GM12878 (cell line): ENCODE measurements around the gene VMAC. TPM values are rescaled to one million over a fixed set of nuclear protein-coding genes. Genes with fewer than 3 reads are reported as not detected.

Experiments
- ATAC-seq: fragments of 200-7000 bp; cut with Tn5 transposase; 3 replicates; pipeline ENCODE4 v1.9.1; 2020; ENCODE audit warnings: mild to moderate bottlenecking, moderate library complexity
- BruUV-seq: library from RNA; stranded (reverse); fragments of 400-500 nt; replicated peaks from 2 replicates; lab custom pipeline; 2021; lab: Mats Ljungman, UMichigan
- CTCF ChIA-PET: fragments of 300-600 bp; sonication (Branson Sonifier 250); formaldehyde crosslinking; extraction: SDS; loops from one replicate; lab custom pipeline; 2021; ENCODE audit warnings: inconsistent platforms; lab: Yijun Ruan, JAX
- POLR2A ChIA-PET: fragments of 350-600 bp; formaldehyde crosslinking; extraction: SDS; loops from one replicate; lab custom pipeline; 2021; ENCODE audit warnings: inconsistent platforms; lab: Charles Lee
- RAD21 ChIA-PET: fragments of 300-600 bp; sonication (Branson Sonifier 250); formaldehyde crosslinking; loops from one replicate; lab custom pipeline; 2023; ENCODE audit warnings: antibody characterized with exemption; ENCODE audit not compliant: unreplicated experiment; lab: Charles Lee
- SMC1A ChIA-PET: fragments of 300-600 bp; sonication (Branson Sonifier 250); formaldehyde crosslinking; loops from one replicate; lab custom pipeline; 2023; ENCODE audit not compliant: unreplicated experiment, uncharacterized antibody; lab: Charles Lee
- DNase-seq: peaks from one replicate; pipeline ENCODE4 v3.0.0-alpha.2; 2011; ENCODE audit warnings: low read depth, low spot score
- FAIRE-seq: peaks from 3 replicates; lab custom pipeline; 2011; peaks lifted over from hg19 to GRCh38; lab: Jason Lieb, UNC
- H2AFZ ChIP-seq: 2 replicates; pipeline ENCODE4 v1.6.0; 2011; ENCODE audit warnings: low read depth, low read length, control low read depth; ENCODE audit not compliant: control insufficient read depth
- H3K27ac ChIP-seq: 2 replicates; pipeline ENCODE4 v1.5.1; 2011; ENCODE audit warnings: control low read depth; ENCODE audit not compliant: control insufficient read depth, insufficient read depth
- H3K27me3 ChIP-seq, 2 experiments: replicated peaks in 1 of 2; 2 replicates each; pipeline versions ENCODE4 v1.6.0 to v1.6.1; 2011; ENCODE audit warnings: low read length in 1 of 2; ENCODE audit not compliant: control insufficient read depth in 2 of 2, insufficient read depth in 2 of 2
- H3K36me3 ChIP-seq, 2 experiments: 2 replicates each; pipeline ENCODE4 v1.5.1; 2011; ENCODE audit warnings: low read length in 1 of 2; ENCODE audit not compliant: control insufficient read depth in 2 of 2, insufficient read depth in 2 of 2
- H3K4me1 ChIP-seq: 2 replicates; pipeline ENCODE4 v1.6.1; 2011; ENCODE audit warnings: mild to moderate bottlenecking, low read length, moderate library complexity, mixed read lengths; ENCODE audit not compliant: control insufficient read depth, insufficient read depth
- H3K4me2 ChIP-seq: 2 replicates; pipeline ENCODE4 v1.6.0; 2011; ENCODE audit warnings: control low read depth; ENCODE audit not compliant: control insufficient read depth, insufficient read depth
- H3K4me3 ChIP-seq: fragments of 200-600 bp; sonication (generic); 2 replicates; pipeline ENCODE4 v1.5.1; 2016
- H3K79me2 ChIP-seq: 2 replicates; pipeline ENCODE4 v1.6.0; 2011; ENCODE audit warnings: low read length; ENCODE audit not compliant: control insufficient read depth, insufficient read depth
- H3K9ac ChIP-seq: 2 replicates; pipeline ENCODE4 v1.8.0; 2011; ENCODE audit warnings: low read length, control low read depth, mixed read lengths; ENCODE audit not compliant: control insufficient read depth, insufficient read depth
- H3K9me3 ChIP-seq: replicated peaks from 3 replicates; pipeline ENCODE4 v1.5.1; 2011; ENCODE audit warnings: mild to moderate bottlenecking, low read length; ENCODE audit not compliant: control insufficient read depth, insufficient read depth
- H4K20me1 ChIP-seq: 2 replicates; pipeline ENCODE4 v1.6.0; 2011; ENCODE audit not compliant: control insufficient read depth, insufficient read depth
- CHD2 ChIP-seq: IDR thresholded peaks from 2 replicates; pipeline ENCODE4 v1.6.1; 2011; ENCODE audit warnings: low read depth, low read length, improper control_type of control experiment, borderline replicate concordance
- CHD4 ChIP-seq: fragments of 200-600 bp; sonication (generic); IDR thresholded peaks from 2 replicates; pipeline ENCODE4 v1.6.1; 2016; ENCODE audit warnings: mild to moderate bottlenecking
- CREB1 ChIP-seq: IDR thresholded peaks from 2 replicates; pipeline ENCODE4 v1.6.1; 2012; ENCODE audit warnings: low read depth, mild to moderate bottlenecking, inconsistent platforms
- FOXM1 ChIP-seq: IDR thresholded peaks from 2 replicates; pipeline ENCODE4 v1.6.1; 2012; ENCODE audit warnings: low read depth, mild to moderate bottlenecking, inconsistent platforms, low read length, moderate library complexity
- GABPA ChIP-seq: IDR thresholded peaks from 2 replicates; pipeline ENCODE4 v1.6.1; 2014; ENCODE audit warnings: antibody characterized with exemption, low read depth, mild to moderate bottlenecking, inconsistent platforms
- IRF4 ChIP-seq: IDR thresholded peaks from 2 replicates; pipeline ENCODE4 v1.6.1; 2011; ENCODE audit warnings: low read depth, low read length
- JUND ChIP-seq: IDR thresholded peaks from 2 replicates; pipeline ENCODE4 v1.6.1; 2012; ENCODE audit warnings: low read depth, mild to moderate bottlenecking, low read length, improper control_type of control experiment, moderate library complexity
- MEF2B ChIP-seq: fragments of 450-650 bp; IDR thresholded peaks from 2 replicates; pipeline ENCODE4 v1.6.1; 2018; ENCODE audit warnings: mild to moderate bottlenecking, moderate library complexity; ENCODE audit not compliant: partially characterized antibody, poor library complexity, severe bottlenecking
- MYC ChIP-seq: IDR thresholded peaks from 2 replicates; pipeline ENCODE4 v1.6.1; 2011; ENCODE audit warnings: mild to moderate bottlenecking, low read length, moderate library complexity, inconsistent platforms; ENCODE audit not compliant: insufficient read depth, insufficient replicate concordance, insufficient read length, severe bottlenecking
- SMC3 ChIP-seq: IDR thresholded peaks from 2 replicates; pipeline ENCODE4 v1.6.1; 2011; ENCODE audit warnings: low read length, improper control_type of control experiment, borderline replicate concordance
- WGBS: methylation state at CpG from one replicate; pipeline ENCODE4 v1.1.6; 2016; ENCODE audit warnings: low lambda C conversion rate; ENCODE audit not compliant: insufficient replicate concordance, insufficient coverage; ENCODE audit errors: missing lambda C conversion rate; 5-methylcytosine and 5-hydroxymethylcytosine counted together
- in situ Hi-C: fragments of 300-500 bp; cut with MboI; formaldehyde crosslinking; loops from 9 replicates; pipeline ENCODE4 v1.14.3; 2018; ENCODE audit warnings: mixed read lengths
- intact Hi-C: fragments of 100-400 bp; cut with micrococcal nuclease; formaldehyde crosslinking; loops from one replicate; pipeline ENCODE4 v1.14.2; 2022; ENCODE audit not compliant: unreplicated experiment
- polyA plus RNA-seq, 11 experiments: library from polyadenylated mRNA; depleted of rRNA in 4 of 11; unstranded in 6 of 11; stranded (reverse) in 5 of 11; fragments of >200 nt; fragmentation: Nextera tagmentation in 4 of 11; fragmentation: Illumina TruSeq in 1 of 11; extraction: Ambion mirVana in 4 of 11; extraction: Trizol in 1 of 11; gene quantifications; 1 replicate in 1 of 11; 2 replicates in 10 of 11; pipeline versions ENCODE4 v1.2.1 to v1.2.3, GENCODE V29; 2011 to 2016; ENCODE audit warnings: inconsistent platforms in 2 of 11, missing spikeins in 2 of 11, low read depth in 1 of 11
- total RNA-seq, 4 experiments: library from RNA; depleted of rRNA in 3 of 4; stranded (reverse); fragments of >200 nt in 3 of 4; fragmentation: Illumina TruSeq in 1 of 4; extraction: Trizol in 1 of 4; gene quantifications; 2 replicates each; pipeline versions ENCODE4 v1.2.1 to v1.2.3, GENCODE V29; 2013 to 2021
- TF ChIP-seq, protein P1 (sequence below): fragments of 450-650 bp; IDR thresholded peaks from 2 replicates; pipeline ENCODE4 v1.6.1; 2016; ENCODE audit warnings: mild to moderate bottlenecking
- TF ChIP-seq, protein P2 (sequence below): fragments of 450-650 bp; IDR thresholded peaks from 2 replicates; pipeline ENCODE4 v1.6.1; 2017; ENCODE audit warnings: mild to moderate bottlenecking
- TF ChIP-seq, protein P3 (sequence below): fragments of 450-650 bp; IDR thresholded peaks from 2 replicates; pipeline ENCODE4 v1.6.1; 2017; ENCODE audit warnings: mild to moderate bottlenecking, moderate library complexity

The VMAC gene
- total and polyA plus RNA-seq, 10 of the 15 experiments (the other 5 are each of a cell fraction or from before 2014, with no cell fraction given) = 0.18 to 6.8 (median 1.8) TPM

DNA sequence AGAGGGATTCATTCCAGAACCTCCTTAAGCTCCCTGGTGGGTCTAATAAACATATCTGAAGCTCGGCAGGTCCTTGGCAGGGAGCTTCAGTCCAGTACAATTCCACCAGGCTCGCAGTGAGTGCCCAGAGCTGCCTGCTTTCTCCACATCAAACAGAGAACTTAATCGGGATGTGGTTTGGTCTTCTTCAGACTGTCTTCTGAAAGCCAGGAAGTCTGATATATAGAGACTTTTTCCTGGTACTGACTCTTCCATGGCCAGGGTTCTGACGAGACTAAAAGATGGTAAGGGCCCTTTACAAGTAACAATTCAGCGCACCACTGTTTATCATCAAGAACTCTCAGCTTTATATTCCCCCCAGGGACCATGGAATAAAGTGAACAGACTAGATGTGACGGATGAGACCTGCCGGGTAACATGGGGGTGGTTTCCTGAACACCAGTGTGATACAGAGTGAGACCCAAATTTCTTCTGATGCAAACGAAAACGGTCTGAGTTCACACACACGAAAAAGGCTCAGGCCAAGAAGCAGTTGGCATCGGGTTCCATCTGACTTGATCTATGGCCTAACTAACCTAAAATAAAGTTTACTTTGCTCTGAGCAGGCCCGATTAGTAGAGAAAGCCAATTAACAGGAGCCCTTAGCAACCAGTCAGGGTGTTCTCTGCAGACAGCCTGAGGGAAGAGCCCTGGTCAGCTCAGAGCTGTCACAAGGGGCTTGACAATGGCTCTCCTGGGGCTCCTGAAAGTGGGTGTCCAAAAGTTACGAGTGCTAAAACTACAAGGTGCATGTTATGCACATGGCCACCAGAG, 44.3 kb downstream of the VMAC start (continued):
- TF ChIP-seq, protein P1, sequence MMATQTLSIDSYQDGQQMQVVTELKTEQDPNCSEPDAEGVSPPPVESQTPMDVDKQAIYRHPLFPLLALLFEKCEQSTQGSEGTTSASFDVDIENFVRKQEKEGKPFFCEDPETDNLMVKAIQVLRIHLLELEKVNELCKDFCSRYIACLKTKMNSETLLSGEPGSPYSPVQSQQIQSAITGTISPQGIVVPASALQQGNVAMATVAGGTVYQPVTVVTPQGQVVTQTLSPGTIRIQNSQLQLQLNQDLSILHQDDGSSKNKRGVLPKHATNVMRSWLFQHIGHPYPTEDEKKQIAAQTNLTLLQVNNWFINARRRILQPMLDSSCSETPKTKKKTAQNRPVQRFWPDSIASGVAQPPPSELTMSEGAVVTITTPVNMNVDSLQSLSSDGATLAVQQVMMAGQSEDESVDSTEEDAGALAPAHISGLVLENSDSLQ = no peak
- TF ChIP-seq GABPA (no peak), JUND (no peak), CREB1 (no peak), CHD2 (no peak), FOXM1 (no peak), CHD4 (no peak)

DNA sequence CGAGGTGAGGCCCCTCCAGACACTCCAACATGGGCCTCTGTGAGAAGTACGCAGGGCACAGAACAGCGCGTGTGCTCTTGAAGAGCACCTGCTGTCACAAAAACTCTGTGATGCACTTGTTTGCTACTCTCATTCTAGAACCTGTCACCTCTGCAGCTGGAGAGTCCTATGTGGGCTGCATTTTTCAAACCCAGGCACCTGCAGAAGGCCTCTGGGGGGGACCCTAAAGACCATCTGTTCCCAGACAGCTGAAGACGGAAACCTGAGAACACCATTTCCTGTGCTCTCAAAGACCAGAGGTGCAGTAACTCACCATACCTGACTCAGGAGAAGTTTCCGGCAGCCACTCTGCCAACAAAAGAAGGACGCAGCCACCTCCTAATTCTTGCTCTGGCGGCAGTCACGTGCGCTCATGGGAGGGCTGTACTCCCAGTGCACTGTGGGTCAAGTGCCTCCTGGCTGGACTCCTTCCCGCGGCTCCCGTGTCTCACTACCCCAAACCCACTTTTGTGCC, 45.2 kb downstream of the VMAC start:
- Histone ChIP-seq H3K79me2 (peaks cover 37% of the 10 kb centered on the region), H3K27ac (no peak overlapping the region)
- in situ Hi-C loops = no loop called here
- TF ChIP-seq, protein P2, sequence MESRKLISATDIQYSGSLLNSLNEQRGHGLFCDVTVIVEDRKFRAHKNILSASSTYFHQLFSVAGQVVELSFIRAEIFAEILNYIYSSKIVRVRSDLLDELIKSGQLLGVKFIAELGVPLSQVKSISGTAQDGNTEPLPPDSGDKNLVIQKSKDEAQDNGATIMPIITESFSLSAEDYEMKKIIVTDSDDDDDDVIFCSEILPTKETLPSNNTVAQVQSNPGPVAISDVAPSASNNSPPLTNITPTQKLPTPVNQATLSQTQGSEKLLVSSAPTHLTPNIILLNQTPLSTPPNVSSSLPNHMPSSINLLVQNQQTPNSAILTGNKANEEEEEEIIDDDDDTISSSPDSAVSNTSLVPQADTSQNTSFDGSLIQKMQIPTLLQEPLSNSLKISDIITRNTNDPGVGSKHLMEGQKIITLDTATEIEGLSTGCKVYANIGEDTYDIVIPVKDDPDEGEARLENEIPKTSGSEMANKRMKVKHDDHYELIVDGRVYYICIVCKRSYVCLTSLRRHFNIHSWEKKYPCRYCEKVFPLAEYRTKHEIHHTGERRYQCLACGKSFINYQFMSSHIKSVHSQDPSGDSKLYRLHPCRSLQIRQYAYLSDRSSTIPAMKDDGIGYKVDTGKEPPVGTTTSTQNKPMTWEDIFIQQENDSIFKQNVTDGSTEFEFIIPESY = no peak
- TF ChIP-seq, protein P3, sequence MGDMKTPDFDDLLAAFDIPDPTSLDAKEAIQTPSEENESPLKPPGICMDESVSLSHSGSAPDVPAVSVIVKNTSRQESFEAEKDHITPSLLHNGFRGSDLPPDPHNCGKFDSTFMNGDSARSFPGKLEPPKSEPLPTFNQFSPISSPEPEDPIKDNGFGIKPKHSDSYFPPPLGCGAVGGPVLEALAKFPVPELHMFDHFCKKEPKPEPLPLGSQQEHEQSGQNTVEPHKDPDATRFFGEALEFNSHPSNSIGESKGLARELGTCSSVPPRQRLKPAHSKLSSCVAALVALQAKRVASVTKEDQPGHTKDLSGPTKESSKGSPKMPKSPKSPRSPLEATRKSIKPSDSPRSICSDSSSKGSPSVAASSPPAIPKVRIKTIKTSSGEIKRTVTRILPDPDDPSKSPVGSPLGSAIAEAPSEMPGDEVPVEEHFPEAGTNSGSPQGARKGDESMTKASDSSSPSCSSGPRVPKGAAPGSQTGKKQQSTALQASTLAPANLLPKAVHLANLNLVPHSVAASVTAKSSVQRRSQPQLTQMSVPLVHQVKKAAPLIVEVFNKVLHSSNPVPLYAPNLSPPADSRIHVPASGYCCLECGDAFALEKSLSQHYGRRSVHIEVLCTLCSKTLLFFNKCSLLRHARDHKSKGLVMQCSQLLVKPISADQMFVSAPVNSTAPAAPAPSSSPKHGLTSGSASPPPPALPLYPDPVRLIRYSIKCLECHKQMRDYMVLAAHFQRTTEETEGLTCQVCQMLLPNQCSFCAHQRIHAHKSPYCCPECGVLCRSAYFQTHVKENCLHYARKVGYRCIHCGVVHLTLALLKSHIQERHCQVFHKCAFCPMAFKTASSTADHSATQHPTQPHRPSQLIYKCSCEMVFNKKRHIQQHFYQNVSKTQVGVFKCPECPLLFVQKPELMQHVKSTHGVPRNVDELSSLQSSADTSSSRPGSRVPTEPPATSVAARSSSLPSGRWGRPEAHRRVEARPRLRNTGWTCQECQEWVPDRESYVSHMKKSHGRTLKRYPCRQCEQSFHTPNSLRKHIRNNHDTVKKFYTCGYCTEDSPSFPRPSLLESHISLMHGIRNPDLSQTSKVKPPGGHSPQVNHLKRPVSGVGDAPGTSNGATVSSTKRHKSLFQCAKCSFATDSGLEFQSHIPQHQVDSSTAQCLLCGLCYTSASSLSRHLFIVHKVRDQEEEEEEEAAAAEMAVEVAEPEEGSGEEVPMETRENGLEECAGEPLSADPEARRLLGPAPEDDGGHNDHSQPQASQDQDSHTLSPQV = no peak
- TF ChIP-seq MEF2B (no peak), IRF4 (no peak), SMC3 (no peak), MYC (no peak)

More for the DNA sequence above, 45.2 kb downstream of the VMAC start:
- BruUV-seq = no TSS peak
- H4K20me1 ChIP-seq = no peaks in the 10 kb centered on the region; the same call in 1 of the 2 replicates
- no peak overlapping the region for H3K4me3 ChIP-seq
- peaks cover 15% of the 10 kb centered on the region for H3K4me1 ChIP-seq
- H3K27me3 ChIP-seq = no peaks in the 10 kb centered on the region
- intact Hi-C loops = no loop called here
- DNase-seq = no peak
- H3K9ac ChIP-seq = no peak overlapping the region
- H2AFZ ChIP-seq = no peak overlapping the region
- H3K36me3 ChIP-seq = peaks cover 11 to 26% of the 10 kb centered on the region in 2 experiments; a peak in 3 of 4 replicates
- SMC1A ChIA-PET = no interaction called here
- no peak for FAIRE-seq
- RAD21 ChIA-PET = no interaction called here
- H3K9me3 ChIP-seq = no peaks in the 10 kb centered on the region
- POLR2A ChIA-PET = no interaction called here
- 98% methylated on average over 13 of the region's 13 CpGs for WGBS
- no peak overlapping the region for H3K4me2 ChIP-seq
- CTCF ChIA-PET = interaction anchor here (0.5 to 4.0 kb wide), 4 partner anchors 18 to 315 kb away, joined by 3 to 16 read pairs (median 8); no protein-coding TSS in a partner anchor
- no peak for ATAC-seq
